ENCODE data around the gene TCTN1.
"Not testable (repeated sequence)": the region's sequence is repeated elsewhere in the genome, so short reads cannot be mapped to it uniquely, and the experiment has no call there.

- TF ChIP-seq POLR2AphosphoS5 (IDR thresholded peaks at IDR 0.05); EP300 (IDR thresholded peaks at IDR 0.05; ENCODE audit: low read depth); POLR2A (IDR thresholded peaks at IDR 0.05): not testable (repeated sequence)
- TF ChIP-seq CTCF (IDR thresholded peaks at IDR 0.05) = peak; percentile 67 to 85 (median 70)
Observed at GRCh38 chr12:110602085-110602814, 11.7 kb upstream of the TCTN1 start.
